IMR-90 (cell line): Measurements from ENCODE around the gene SHISA6. TPM values are rescaled to one million over a fixed set of nuclear protein-coding genes. Genes with fewer than 3 reads are reported as not detected.

ENCODE experiments used
- ATAC-seq: fragments of 200-7000 bp; cut with Tn5 transposase; 2 replicates; pipeline ENCODE4 v1.9.1; 2020; ENCODE audit warnings: low read depth, mild to moderate bottlenecking, moderate library complexity
- BruUV-seq: library from RNA; stranded (reverse); fragments of 400-500 nt; replicated peaks from 2 replicates; lab custom pipeline; 2021; lab: Mats Ljungman, UMichigan
- CTCF ChIA-PET: fragments of 300-600 bp; formaldehyde crosslinking; extraction: SDS; loops from one replicate; lab custom pipeline; 2021; ENCODE audit warnings: antibody characterized with exemption; lab: Yijun Ruan, JAX
- POLR2A ChIA-PET: fragments of 300-600 bp; sonication (Branson Sonifier 250); formaldehyde crosslinking; loops from one replicate; lab custom pipeline; 2022; ENCODE audit warnings: antibody characterized with exemption; ENCODE audit not compliant: unreplicated experiment; lab: Charles Lee
- DNase-seq: peaks from one replicate; pipeline ENCODE4 v3.0.0; 2013
- H2AFZ ChIP-seq: replicated peaks from 2 replicates; pipeline ENCODE3; 2013; ENCODE audit warnings: low read length, mild to moderate bottlenecking; ENCODE audit not compliant: poor library complexity
- H2AK5ac ChIP-seq: 2 replicates; pipeline ENCODE4 v1.6.1; 2013; ENCODE audit warnings: low read depth, low read length, inconsistent platforms
- H2AK9ac ChIP-seq: replicated peaks from 2 replicates; pipeline ENCODE3; 2013; ENCODE audit warnings: mild to moderate bottlenecking, low read depth, low read length, moderate library complexity; ENCODE audit not compliant: poor library complexity
- H2BK120ac ChIP-seq: 2 replicates; pipeline ENCODE4 v1.6.1; 2013; ENCODE audit warnings: low read depth, low read length, inconsistent platforms
- H2BK15ac ChIP-seq: 3 replicates; pipeline ENCODE4 v1.6.1; 2013; ENCODE audit warnings: low read depth, low read length, inconsistent platforms
- H2BK20ac ChIP-seq: 2 replicates; pipeline ENCODE4 v1.6.1; 2013; ENCODE audit warnings: low read depth, mild to moderate bottlenecking, inconsistent platforms, low read length, moderate library complexity
- H2BK5ac ChIP-seq: 2 replicates; pipeline ENCODE4 v1.6.1; 2013; ENCODE audit warnings: mild to moderate bottlenecking, low read depth, low read length, inconsistent platforms; ENCODE audit not compliant: poor library complexity, severe bottlenecking
- H3K14ac ChIP-seq: replicated peaks from 2 replicates; pipeline ENCODE4 v1.6.1; 2013; ENCODE audit warnings: low read depth, low read length, inconsistent platforms
- H3K18ac ChIP-seq: 2 replicates; pipeline ENCODE4 v1.6.1; 2013; ENCODE audit warnings: low read depth, low read length, control low read depth
- H3K23ac ChIP-seq: 2 replicates; pipeline ENCODE4 v1.6.1; 2013; ENCODE audit warnings: low read depth, low read length, inconsistent platforms
- H3K27ac ChIP-seq: 2 replicates; pipeline ENCODE4 v1.5.1; 2013; ENCODE audit warnings: mild to moderate bottlenecking, control low read depth, low read length; ENCODE audit not compliant: insufficient read depth
- H3K27me3 ChIP-seq: 2 replicates; pipeline ENCODE4 v1.6.1; 2013; ENCODE audit warnings: low read length; ENCODE audit not compliant: control insufficient read depth, insufficient read depth
- H3K36me3 ChIP-seq: 2 replicates; pipeline ENCODE4 v1.6.1; 2013; ENCODE audit warnings: low read length, mixed read lengths; ENCODE audit not compliant: control insufficient read depth, insufficient read depth
- H3K4ac ChIP-seq: 2 replicates; pipeline ENCODE4 v1.6.1; 2013; ENCODE audit warnings: low read depth, low read length, inconsistent platforms
- H3K4me1 ChIP-seq: 2 replicates; pipeline ENCODE4 v1.6.1; 2013; ENCODE audit warnings: low read length, mixed read lengths; ENCODE audit not compliant: control insufficient read depth, insufficient read depth
- H3K4me2 ChIP-seq: 2 replicates; pipeline ENCODE4 v1.6.1; 2013; ENCODE audit warnings: low read depth, mild to moderate bottlenecking, control low read depth, low read length, moderate library complexity
- H3K4me3 ChIP-seq: 2 replicates; pipeline ENCODE4 v1.5.1; 2013; ENCODE audit warnings: low read depth, mild to moderate bottlenecking, control low read depth, low read length, moderate library complexity; ENCODE audit not compliant: insufficient read depth
- H3K56ac ChIP-seq: 2 replicates; pipeline ENCODE4 v1.6.1; 2013; ENCODE audit warnings: low read length, inconsistent platforms; ENCODE audit not compliant: insufficient read depth; ENCODE audit errors: extremely low read depth
- H3K79me1 ChIP-seq, 2 experiments: 2 replicates each; pipeline ENCODE4 v1.6.1; 2013; ENCODE audit warnings: low read length in 2 of 2, inconsistent platforms in 1 of 2, low read depth in 1 of 2
- H3K9ac ChIP-seq: 2 replicates; pipeline ENCODE4 v1.6.1; 2013; ENCODE audit warnings: low read depth, low read length, control low read depth
- H3K9me1 ChIP-seq: 2 replicates; pipeline ENCODE4 v1.6.1; 2013; ENCODE audit warnings: low read length, inconsistent platforms; ENCODE audit not compliant: insufficient read depth
- H3K9me3 ChIP-seq: 2 replicates; pipeline ENCODE4 v1.6.1; 2013; ENCODE audit warnings: low read length; ENCODE audit not compliant: control insufficient read depth, insufficient read depth
- H4K20me1 ChIP-seq: 2 replicates; pipeline ENCODE4 v1.6.1; 2013; ENCODE audit warnings: low read length, inconsistent platforms; ENCODE audit not compliant: insufficient read depth
- H4K5ac ChIP-seq: 2 replicates; pipeline ENCODE4 v1.6.1; 2013; ENCODE audit warnings: mild to moderate bottlenecking, low read depth, low read length, control low read depth
- H4K8ac ChIP-seq, 2 experiments: 2 replicates each; pipeline ENCODE4 v1.6.1; 2013; ENCODE audit warnings: low read depth in 2 of 2, low read length in 2 of 2, control low read depth in 1 of 2, inconsistent platforms in 1 of 2
- H4K91ac ChIP-seq: 2 replicates; pipeline ENCODE4 v1.6.1; 2013; ENCODE audit warnings: low read depth, low read length, inconsistent platforms; ENCODE audit not compliant: insufficient read depth
- CEBPB ChIP-seq: IDR thresholded peaks from 2 replicates; pipeline ENCODE4 v1.6.1; 2012; ENCODE audit warnings: low read depth, low read length, improper control_type of control experiment
- CHD1 ChIP-seq: IDR thresholded peaks from 2 replicates; pipeline ENCODE4 v1.6.1; 2012; ENCODE audit warnings: low read depth, low read length, improper control_type of control experiment
- FOS ChIP-seq: fragments of 150-350 bp; IDR thresholded peaks from 2 replicates; pipeline ENCODE4 v1.6.1; 2016; ENCODE audit warnings: low read depth, low read length
- MAZ ChIP-seq: IDR thresholded peaks from 2 replicates; pipeline ENCODE4 v1.6.1; 2012; ENCODE audit warnings: low read depth, mild to moderate bottlenecking, low read length, improper control_type of control experiment, moderate library complexity, borderline replicate concordance
- MXI1 ChIP-seq: IDR thresholded peaks from 2 replicates; pipeline ENCODE4 v1.6.1; 2012; ENCODE audit warnings: low read depth, mild to moderate bottlenecking, low read length, moderate library complexity, borderline replicate concordance
- NFE2L2 ChIP-seq: fragments of 150-350 bp; IDR thresholded peaks from 2 replicates; pipeline ENCODE4 v1.6.1; 2016; ENCODE audit warnings: low read depth, mild to moderate bottlenecking, low read length
- POLR2A ChIP-seq: IDR thresholded peaks from 2 replicates; pipeline ENCODE4 v1.6.1; 2012; ENCODE audit warnings: mild to moderate bottlenecking, low read depth, low read length
- RCOR1 ChIP-seq: IDR thresholded peaks from 2 replicates; pipeline ENCODE4 v1.6.1; 2012; ENCODE audit warnings: mild to moderate bottlenecking, low read length, improper control_type of control experiment; ENCODE audit not compliant: insufficient replicate concordance
- RFX5 ChIP-seq: IDR thresholded peaks from 2 replicates; pipeline ENCODE4 v1.8.0; 2012; ENCODE audit warnings: low read depth, mild to moderate bottlenecking, low read length, moderate library complexity
- SMC3 ChIP-seq: fragments of 150-350 bp; IDR thresholded peaks from 2 replicates; pipeline ENCODE4 v1.6.1; 2016; ENCODE audit warnings: low read depth, mild to moderate bottlenecking, antibody characterized with exemption, low read length, moderate library complexity
- USF2 ChIP-seq: fragments of 150-350 bp; IDR thresholded peaks from 2 replicates; pipeline ENCODE4 v1.6.1; 2017; ENCODE audit warnings: mild to moderate bottlenecking, antibody characterized with exemption, low read length, low read depth
- WGBS, 2 experiments: methylation state at CpG; one replicate each; pipeline versions ENCODE4 v1.1.5 to v1.1.7; 2013; ENCODE audit warnings: missing lambda C conversion rate in 2 of 2; ENCODE audit not compliant: insufficient read length in 1 of 2; ENCODE audit errors: extremely low coverage in 2 of 2; 5-methylcytosine and 5-hydroxymethylcytosine counted together
- dilution Hi-C: fragments of 300-500 bp; cut with HindIII; formaldehyde crosslinking; loops from one replicate; pipeline ENCODE4 v1.14.3; 2018; ENCODE audit warnings: low sequenced_read_pairs; ENCODE audit not compliant: unreplicated experiment
- in situ Hi-C: fragments of 300-500 bp; cut with MboI; formaldehyde crosslinking; loops from 3 replicates; pipeline ENCODE4 v1.14.3; 2019; ENCODE audit warnings: low sequenced_read_pairs, inconsistent platforms, mixed read lengths
- intact Hi-C: fragments of 100-400 bp; cut with micrococcal nuclease; formaldehyde crosslinking; loops from 2 replicates; pipeline ENCODE4 v1.10.0; 2022
- polyA plus RNA-seq, 3 experiments: library from polyadenylated mRNA; depleted of rRNA; stranded (reverse); fragments of >200 nt; gene quantifications; 2 replicates each; pipeline ENCODE4 v1.2.3, GENCODE V29; 2012; ENCODE audit warnings: low replicate concordance in 1 of 3
- total RNA-seq: library from RNA; depleted of rRNA; stranded (reverse); fragments of >200 nt; gene quantifications from 2 replicates; pipeline ENCODE4 v1.2.3, GENCODE V29; 2012
- TF ChIP-seq, protein P1 (sequence below): conservative IDR thresholded peaks from 2 replicates; pipeline ENCODE4 v1.5.1; 2012; ENCODE audit warnings: mild to moderate bottlenecking, low read depth, low read length, improper control_type of control experiment
- TF ChIP-seq, protein P2 (sequence below): fragments of 150-350 bp; IDR thresholded peaks from 2 replicates; pipeline ENCODE4 v1.6.1; 2016; ENCODE audit warnings: low read depth, mild to moderate bottlenecking, low read length, moderate library complexity, borderline replicate concordance

The SHISA6 gene
- total and polyA plus RNA-seq, 2 of the 4 experiments (the other 2 are of a cell fraction) = not detected

DNA sequence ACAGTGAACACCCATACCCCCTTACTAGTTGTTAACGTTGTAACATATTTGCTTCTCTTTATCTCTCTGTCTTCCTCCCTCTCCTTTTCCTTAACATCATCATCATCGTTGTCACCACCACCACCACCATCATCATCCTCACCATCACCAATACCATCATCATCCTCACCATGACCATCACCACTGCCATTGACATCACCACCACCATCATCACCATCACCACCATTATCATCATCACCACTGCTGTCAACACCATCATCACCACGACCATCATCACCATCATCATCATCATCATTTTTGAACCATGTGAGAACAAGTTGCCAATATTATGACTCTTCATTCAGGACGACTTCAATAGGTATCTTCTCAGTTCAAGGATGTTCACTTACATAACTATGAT lies 35.5 kb downstream of the SHISA6 start:
- H3K9me1 ChIP-seq = no peaks in the 10 kb centered on the region
- no TSS peak for BruUV-seq
- dilution Hi-C loops = no loop called here
- H4K5ac ChIP-seq = no peak overlapping the region
- no peak overlapping the region for H2BK15ac ChIP-seq
- in situ Hi-C loops = no loop called here
- no peak overlapping the region for H2AFZ ChIP-seq
- H3K79me1 ChIP-seq = no peaks in the 10 kb centered on the region
- no peak overlapping the region for H2BK120ac ChIP-seq
- no peaks in the 10 kb centered on the region for H3K36me3 ChIP-seq
- no peak overlapping the region for H2AK5ac ChIP-seq
- intact Hi-C loops = no loop called here
- H2BK5ac ChIP-seq = no peak overlapping the region
- no peak for DNase-seq
- H3K9ac ChIP-seq = no peak overlapping the region
- H3K9me3 ChIP-seq = peaks cover 42% of the 10 kb centered on the region
- H3K23ac ChIP-seq = no peak overlapping the region
- no peak overlapping the region for H3K14ac ChIP-seq
- no peak overlapping the region for H3K27ac ChIP-seq
- no peak overlapping the region for H4K8ac ChIP-seq
- H3K56ac ChIP-seq = no peak overlapping the region
- ChIA-PET CTCF (no interaction called here), POLR2A (no interaction called here)
- H2AK9ac ChIP-seq = no peak overlapping the region
- no peak for TF ChIP-seq USF2
- no peak for TF ChIP-seq MXI1
- no peak for TF ChIP-seq MAZ
- TF ChIP-seq, protein P1, sequence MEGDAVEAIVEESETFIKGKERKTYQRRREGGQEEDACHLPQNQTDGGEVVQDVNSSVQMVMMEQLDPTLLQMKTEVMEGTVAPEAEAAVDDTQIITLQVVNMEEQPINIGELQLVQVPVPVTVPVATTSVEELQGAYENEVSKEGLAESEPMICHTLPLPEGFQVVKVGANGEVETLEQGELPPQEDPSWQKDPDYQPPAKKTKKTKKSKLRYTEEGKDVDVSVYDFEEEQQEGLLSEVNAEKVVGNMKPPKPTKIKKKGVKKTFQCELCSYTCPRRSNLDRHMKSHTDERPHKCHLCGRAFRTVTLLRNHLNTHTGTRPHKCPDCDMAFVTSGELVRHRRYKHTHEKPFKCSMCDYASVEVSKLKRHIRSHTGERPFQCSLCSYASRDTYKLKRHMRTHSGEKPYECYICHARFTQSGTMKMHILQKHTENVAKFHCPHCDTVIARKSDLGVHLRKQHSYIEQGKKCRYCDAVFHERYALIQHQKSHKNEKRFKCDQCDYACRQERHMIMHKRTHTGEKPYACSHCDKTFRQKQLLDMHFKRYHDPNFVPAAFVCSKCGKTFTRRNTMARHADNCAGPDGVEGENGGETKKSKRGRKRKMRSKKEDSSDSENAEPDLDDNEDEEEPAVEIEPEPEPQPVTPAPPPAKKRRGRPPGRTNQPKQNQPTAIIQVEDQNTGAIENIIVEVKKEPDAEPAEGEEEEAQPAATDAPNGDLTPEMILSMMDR = no peak
- no peak for TF ChIP-seq FOS
- TF ChIP-seq RCOR1 = no peak
- TF ChIP-seq RFX5 = no peak
- TF ChIP-seq CEBPB = no peak
- TF ChIP-seq SMC3 = no peak
- TF ChIP-seq, protein P2, sequence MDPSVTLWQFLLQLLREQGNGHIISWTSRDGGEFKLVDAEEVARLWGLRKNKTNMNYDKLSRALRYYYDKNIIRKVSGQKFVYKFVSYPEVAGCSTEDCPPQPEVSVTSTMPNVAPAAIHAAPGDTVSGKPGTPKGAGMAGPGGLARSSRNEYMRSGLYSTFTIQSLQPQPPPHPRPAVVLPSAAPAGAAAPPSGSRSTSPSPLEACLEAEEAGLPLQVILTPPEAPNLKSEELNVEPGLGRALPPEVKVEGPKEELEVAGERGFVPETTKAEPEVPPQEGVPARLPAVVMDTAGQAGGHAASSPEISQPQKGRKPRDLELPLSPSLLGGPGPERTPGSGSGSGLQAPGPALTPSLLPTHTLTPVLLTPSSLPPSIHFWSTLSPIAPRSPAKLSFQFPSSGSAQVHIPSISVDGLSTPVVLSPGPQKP = no peak
- TF ChIP-seq CHD1 = no peak
- TF ChIP-seq POLR2A = no peak
- no peak for TF ChIP-seq NFE2L2
- no peak overlapping the region for H3K4me3 ChIP-seq
- 25% methylated on average over 1 of the region's 4 CpGs; no CpG with 5 or more reads in 1 of the 2 experiments for WGBS, 2 experiments
- no peak overlapping the region for H3K18ac ChIP-seq
- no peaks in the 10 kb centered on the region for H4K20me1 ChIP-seq
- no peaks in the 10 kb centered on the region for H3K27me3 ChIP-seq
- no peak overlapping the region for H3K4ac ChIP-seq
- no peaks in the 10 kb centered on the region for H3K4me1 ChIP-seq
- H3K4me2 ChIP-seq = no peak overlapping the region
- ATAC-seq = no peak
- H2BK20ac ChIP-seq = no peak overlapping the region
- no peak overlapping the region for H4K91ac ChIP-seq
